ENCODE data around the gene ILK.

- no peak for TF ChIP-seq CTCF (IDR thresholded peaks at IDR 0.05; ENCODE audit: insufficient read depth, low read length, poor library complexity, severe bottlenecking)
- no peak for TF ChIP-seq EZH2phosphoT487 (conservative IDR thresholded peaks at IDR 0.05; ENCODE audit: low read length)
These were observed 49.5 kb downstream of the ILK start for GRCh38 chr11:6653097-6653496.
